Measurements from ENCODE around the gene AIF1L.
"Not testable (repeated sequence)": the region's sequence is repeated elsewhere in the genome, so short reads cannot be mapped to it uniquely, and the experiment has no call there.

The AIF1L gene

GRCh38 chr9:131125038-131125287, 28.6 kb downstream of the AIF1L start:
- no peak for DNase-seq

- DNase-seq, result peak; percentile 99
These were observed 29.1 kb downstream of the AIF1L start, which contains the start of gene NUP214 for GRCh38 chr9:131125288-131126058. Gene NUP214, plus strand, starts transcription at chr9:131125586. Its CDS starts 119 bp downstream, at chr9:131125705.

- DNase-seq, result no peak
These were observed 29.7 kb downstream of the AIF1L start for GRCh38 chr9:131126059-131126426.

- DNase-seq, result no peak
These were observed 32.9 kb downstream of the AIF1L start for GRCh38 chr9:131129183-131129582.

GRCh38 chr9:131138676-131139075, 42.3 kb downstream of the AIF1L start:
- no peak for DNase-seq

GRCh38 chr9:131140112-131140511, 43.8 kb downstream of the AIF1L start:
- DNase-seq, result no peak

- DNase-seq, result no peak
These were observed 44.2 kb downstream of the AIF1L start for GRCh38 chr9:131140550-131140949.

GRCh38 chr9:131142160-131142559, 45.8 kb downstream of the AIF1L start:
- DNase-seq, result no peak

- DNase-seq, result no peak
These were observed 47.9 kb downstream of the AIF1L start for GRCh38 chr9:131144201-131144600.

GRCh38 chr9:131145245-131145644, 48.9 kb downstream of the AIF1L start:
- no peak for DNase-seq

- no peak for DNase-seq
These were observed 49.9 kb downstream of the AIF1L start for GRCh38 chr9:131146186-131146585.

- DNase-seq, result no peak
These were observed 51.9 kb downstream of the AIF1L start for GRCh38 chr9:131148276-131148675.

GRCh38 chr9:131148966-131149687, 52.8 kb downstream of the AIF1L start:
- no peak for DNase-seq

GRCh38 chr9:131149688-131150053, 53.3 kb downstream of the AIF1L start:
- DNase-seq, result no peak

- DNase-seq, result no peak
These were observed 57.3 kb downstream of the AIF1L start for GRCh38 chr9:131153595-131153994.

- not testable (repeated sequence) for DNase-seq
These were observed 62.3 kb downstream of the AIF1L start for GRCh38 chr9:131158673-131159072.

GRCh38 chr9:131160416-131161112, 64.2 kb downstream of the AIF1L start:
- DNase-seq, result no peak

- no peak for DNase-seq
These were observed 65.3 kb downstream of the AIF1L start for GRCh38 chr9:131161585-131161984.

- DNase-seq, result no peak
These were observed 66.6 kb downstream of the AIF1L start for GRCh38 chr9:131162886-131163285.

- DNase-seq, result no peak
These were observed 69.2 kb downstream of the AIF1L start for GRCh38 chr9:131165523-131165922.

GRCh38 chr9:131167146-131167692, 70.9 kb downstream of the AIF1L start:
- no peak for DNase-seq

GRCh38 chr9:131167936-131168335, 71.6 kb downstream of the AIF1L start:
- no peak for DNase-seq

- DNase-seq, result no peak
These were observed 73.4 kb downstream of the AIF1L start for GRCh38 chr9:131169563-131170240.

Measured in CD4-positive, alpha-beta T cell treated with Interleukin-21 for 1 hour (primary cell).